ENCODE data around the gene LARP6.
"Not testable (repeated sequence)": the region's sequence is repeated elsewhere in the genome, so short reads cannot be mapped to it uniquely, and the experiment has no call there.

LARP6 gene

GRCh38 chr15:70869346-70869745 lies 15.4 kb upstream of the LARP6 start:
- DNase-seq (no peak), ATAC-seq (no peak)
- Mint-ChIP-seq H3K4me3 (no peak overlapping the region), H3K27me3 (peaks cover 8% of the 10 kb centered on the region), H3K4me1 (peaks cover 2% of the 10 kb centered on the region), H3K36me3 (ENCODE audit: low read depth) (no peaks in the 10 kb centered on the region), H3K27ac (no peak overlapping the region), H3K9me3 (no peaks in the 10 kb centered on the region)

GRCh38 chr15:70867911-70868467 lies 14.0 kb upstream of the LARP6 start:
- H3K9me3 Mint-ChIP-seq, result no peaks in the 10 kb centered on the region
- H3K27me3 Mint-ChIP-seq, result peaks cover 1% of the 10 kb centered on the region
- no peak overlapping the region for H3K27ac Mint-ChIP-seq
- no peaks in the 10 kb centered on the region for H3K36me3 Mint-ChIP-seq (ENCODE audit: low read depth)
- H3K4me1 Mint-ChIP-seq, result peaks cover 2% of the 10 kb centered on the region
- no peak overlapping the region for H3K4me3 Mint-ChIP-seq
- DNase-seq, result no peak
- ATAC-seq, result no peak

GRCh38 chr15:70866982-70867641 lies 13.2 kb upstream of the LARP6 start:
- DNase-seq, result no peak
- Mint-ChIP-seq H3K4me3 (no peak overlapping the region), H3K27ac (no peak overlapping the region), H3K27me3 (peaks cover 1% of the 10 kb centered on the region), H3K9me3 (no peaks in the 10 kb centered on the region), H3K4me1 (peaks cover 2% of the 10 kb centered on the region), H3K36me3 (ENCODE audit: low read depth) (no peaks in the 10 kb centered on the region)
- no peak for ATAC-seq

- Mint-ChIP-seq H3K27me3 (peaks cover 9% of the 10 kb centered on the region), H3K4me3 (no peak overlapping the region), H3K27ac (no peak overlapping the region), H3K9me3 (no peaks in the 10 kb centered on the region), H3K4me1 (no peaks in the 10 kb centered on the region), H3K36me3 (ENCODE audit: low read depth) (no peaks in the 10 kb centered on the region)
- ATAC-seq, result no peak
- DNase-seq, result no peak
Observed at GRCh38 chr15:70863450-70864218, 9.7 kb upstream of the LARP6 start.

- no peaks in the 10 kb centered on the region for H3K9me3 Mint-ChIP-seq
- no peaks in the 10 kb centered on the region for H3K36me3 Mint-ChIP-seq (ENCODE audit: low read depth)
- no peaks in the 10 kb centered on the region for H3K4me1 Mint-ChIP-seq
- no peak overlapping the region for H3K27ac Mint-ChIP-seq
- no peak overlapping the region for H3K4me3 Mint-ChIP-seq
- ATAC-seq, result no peak
- peaks cover 13% of the 10 kb centered on the region for H3K27me3 Mint-ChIP-seq
- DNase-seq, result no peak
Observed at GRCh38 chr15:70859998-70860397, 6.0 kb upstream of the LARP6 start.

- H3K4me3 Mint-ChIP-seq, result no peak overlapping the region
- no peaks in the 10 kb centered on the region for H3K36me3 Mint-ChIP-seq (ENCODE audit: low read depth)
- H3K4me1 Mint-ChIP-seq, result peaks cover 2% of the 10 kb centered on the region
- H3K27me3 Mint-ChIP-seq, result peaks cover 17% of the 10 kb centered on the region
- DNase-seq (no peak), ATAC-seq (no peak)
- no peaks in the 10 kb centered on the region for H3K9me3 Mint-ChIP-seq
- H3K27ac Mint-ChIP-seq, result no peak overlapping the region
Observed at GRCh38 chr15:70859322-70859908, 5.5 kb upstream of the LARP6 start.

GRCh38 chr15:70858614-70859321 lies 4.8 kb upstream of the LARP6 start:
- ATAC-seq; H3K36me3 Mint-ChIP-seq (ENCODE audit: low read depth); H3K4me3 Mint-ChIP-seq; H3K9me3 Mint-ChIP-seq; DNase-seq; H3K27ac Mint-ChIP-seq; H3K4me1 Mint-ChIP-seq: not testable (repeated sequence)
- H3K27me3 Mint-ChIP-seq, result peaks cover 19% of the 10 kb centered on the region

GRCh38 chr15:70857562-70858285 lies 3.8 kb upstream of the LARP6 start:
- ATAC-seq (no peak), DNase-seq (no peak)
- Mint-ChIP-seq H3K4me1 (peaks cover 2% of the 10 kb centered on the region), H3K27ac (no peak overlapping the region), H3K27me3 (peaks cover 26% of the 10 kb centered on the region), H3K4me3 (no peak overlapping the region), H3K36me3 (ENCODE audit: low read depth) (no peaks in the 10 kb centered on the region), H3K9me3 (no peaks in the 10 kb centered on the region)

GRCh38 chr15:70856884-70857561 lies 3.1 kb upstream of the LARP6 start:
- ATAC-seq (no peak), DNase-seq (no peak)
- Mint-ChIP-seq H3K27me3 (peaks cover 29% of the 10 kb centered on the region), H3K9me3 (no peaks in the 10 kb centered on the region), H3K4me1 (peaks cover 2% of the 10 kb centered on the region), H3K36me3 (ENCODE audit: low read depth) (no peaks in the 10 kb centered on the region), H3K4me3 (no peak overlapping the region), H3K27ac (no peak overlapping the region)

GRCh38 chr15:70856177-70856883 lies 2.4 kb upstream of the LARP6 start:
- ATAC-seq (no peak), DNase-seq (no peak)
- no peaks in the 10 kb centered on the region for H3K36me3 Mint-ChIP-seq (ENCODE audit: low read depth)
- no peak overlapping the region for H3K4me3 Mint-ChIP-seq
- peaks cover 2% of the 10 kb centered on the region for H3K4me1 Mint-ChIP-seq
- peaks cover 36% of the 10 kb centered on the region for H3K27me3 Mint-ChIP-seq
- no peak overlapping the region for H3K27ac Mint-ChIP-seq
- H3K9me3 Mint-ChIP-seq, result no peaks in the 10 kb centered on the region

- DNase-seq (no peak), ATAC-seq (no peak)
- H3K4me1 Mint-ChIP-seq, result peaks cover 2% of the 10 kb centered on the region
- H3K9me3 Mint-ChIP-seq, result no peaks in the 10 kb centered on the region
- no peak overlapping the region for H3K4me3 Mint-ChIP-seq
- H3K36me3 Mint-ChIP-seq (ENCODE audit: low read depth), result no peaks in the 10 kb centered on the region
- peaks cover 38% of the 10 kb centered on the region for H3K27me3 Mint-ChIP-seq
- no peak overlapping the region for H3K27ac Mint-ChIP-seq
Observed at GRCh38 chr15:70855764-70856163, 1.8 kb upstream of the LARP6 start.

GRCh38 chr15:70854666-70854976 lies 664 bp upstream of the LARP6 start:
- ATAC-seq (no peak), DNase-seq (no peak)
- Mint-ChIP-seq H3K27ac (no peak overlapping the region), H3K27me3 (peaks cover 48% of the 10 kb centered on the region), H3K36me3 (ENCODE audit: low read depth) (no peaks in the 10 kb centered on the region), H3K4me3 (peak overlapping the region; percentile 69), H3K4me1 (peaks cover 2% of the 10 kb centered on the region), H3K9me3 (no peaks in the 10 kb centered on the region)

- Mint-ChIP-seq H3K4me1 (peaks cover 2% of the 10 kb centered on the region), H3K27ac (no peak overlapping the region), H3K36me3 (ENCODE audit: low read depth) (no peaks in the 10 kb centered on the region), H3K9me3 (no peaks in the 10 kb centered on the region), H3K27me3 (peaks cover 46% of the 10 kb centered on the region), H3K4me3 (peak overlapping the region; percentile 30)
- ATAC-seq (peak; percentile 51), DNase-seq (peak; percentile 16)
Observed at GRCh38 chr15:70853318-70853972, 512 bp downstream of the LARP6 start.
